ENCODE results near the gene ANKRD36B.
"Not testable (repeated sequence)": the region's sequence is repeated elsewhere in the genome, so short reads cannot be mapped to it uniquely, and the experiment has no call there.

DNA sequence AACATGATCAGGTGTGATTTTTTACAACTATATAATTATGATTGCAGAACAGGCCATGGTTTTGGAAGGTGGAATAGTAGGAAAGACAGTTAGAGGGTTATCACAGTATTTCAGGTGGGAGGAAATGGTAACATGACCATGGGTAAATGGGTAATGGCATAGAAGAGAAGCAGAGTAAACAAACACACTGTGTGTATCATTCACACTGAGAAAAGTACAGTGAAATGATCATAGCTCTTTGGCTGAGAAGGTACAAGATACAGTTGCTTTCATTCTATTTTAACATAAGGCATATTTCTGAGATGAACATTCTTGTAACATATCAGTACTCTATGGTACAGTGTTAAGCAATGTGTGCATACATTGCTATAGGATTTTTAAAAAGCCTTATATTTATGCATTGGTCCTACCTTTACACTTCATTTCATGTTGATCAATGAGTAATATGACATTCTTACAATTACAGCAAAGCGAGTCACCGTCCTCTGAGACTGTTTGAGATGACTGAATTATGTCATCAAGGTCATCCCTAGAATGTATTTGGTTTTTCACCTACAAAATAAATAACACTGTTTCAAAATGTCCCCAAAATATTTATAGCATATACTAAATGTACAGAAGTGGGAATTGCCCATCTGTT is 66.6 kb downstream of the ANKRD36B start:
- TF ChIP-seq, protein P1, sequence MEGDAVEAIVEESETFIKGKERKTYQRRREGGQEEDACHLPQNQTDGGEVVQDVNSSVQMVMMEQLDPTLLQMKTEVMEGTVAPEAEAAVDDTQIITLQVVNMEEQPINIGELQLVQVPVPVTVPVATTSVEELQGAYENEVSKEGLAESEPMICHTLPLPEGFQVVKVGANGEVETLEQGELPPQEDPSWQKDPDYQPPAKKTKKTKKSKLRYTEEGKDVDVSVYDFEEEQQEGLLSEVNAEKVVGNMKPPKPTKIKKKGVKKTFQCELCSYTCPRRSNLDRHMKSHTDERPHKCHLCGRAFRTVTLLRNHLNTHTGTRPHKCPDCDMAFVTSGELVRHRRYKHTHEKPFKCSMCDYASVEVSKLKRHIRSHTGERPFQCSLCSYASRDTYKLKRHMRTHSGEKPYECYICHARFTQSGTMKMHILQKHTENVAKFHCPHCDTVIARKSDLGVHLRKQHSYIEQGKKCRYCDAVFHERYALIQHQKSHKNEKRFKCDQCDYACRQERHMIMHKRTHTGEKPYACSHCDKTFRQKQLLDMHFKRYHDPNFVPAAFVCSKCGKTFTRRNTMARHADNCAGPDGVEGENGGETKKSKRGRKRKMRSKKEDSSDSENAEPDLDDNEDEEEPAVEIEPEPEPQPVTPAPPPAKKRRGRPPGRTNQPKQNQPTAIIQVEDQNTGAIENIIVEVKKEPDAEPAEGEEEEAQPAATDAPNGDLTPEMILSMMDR (optimal IDR thresholded peaks at IDR 0.05 in 1 of 3, IDR thresholded peaks at IDR 0.05 in 1 of 3, conservative IDR thresholded peaks at IDR 0.05 in 1 of 3; ENCODE audit: extremely low read depth in 1 of 3, insufficient read depth in 2 of 3, low read length in 3 of 3), result not testable (repeated sequence)
- not testable (repeated sequence) for TF ChIP-seq EZH2 (IDR thresholded peaks at IDR 0.05; ENCODE audit: low read length)

Measured in keratinocyte (primary cell).